Erythroblast (primary cell): ENCODE measurements around the gene LRRC3B.

ENCODE experiments used
- GATA1 ChIP-seq: IDR thresholded peaks from 2 replicates; pipeline ENCODE4 v1.6.1; 2011; ENCODE audit warnings: low read depth, mild to moderate bottlenecking, control low read depth, low read length, moderate library complexity
- POLR2A ChIP-seq: IDR thresholded peaks from 2 replicates; pipeline ENCODE4 v1.6.1; 2011; ENCODE audit warnings: mild to moderate bottlenecking, low read length

GRCh38 chr3:26687466-26687865, 64.9 kb downstream of the LRRC3B start:
- TF ChIP-seq POLR2A (no peak), GATA1 (no peak)
